H1 (cell line): Measurements from ENCODE around the gene ASIC2.

Experiments
- BACH1 ChIP-seq: IDR thresholded peaks from 2 replicates; pipeline ENCODE4 v1.6.1; 2012; ENCODE audit warnings: low read length, improper control_type of control experiment
- CTCF ChIP-seq, 3 experiments: IDR thresholded peaks; 1 replicate in 2 of 3; 2 replicates in 1 of 3; pipeline versions ENCODE4 v1.5.1 to v1.6.1; 2011; ENCODE audit warnings: low read length in 3 of 3, mild to moderate bottlenecking in 3 of 3, inconsistent platforms in 2 of 3, low read depth in 1 of 3, moderate library complexity in 1 of 3; ENCODE audit not compliant: insufficient read depth in 1 of 3; ENCODE audit errors: control extremely low read depth in 1 of 3
- SP2 ChIP-seq: IDR thresholded peaks from 2 replicates; pipeline ENCODE4 v1.6.1; 2012; ENCODE audit warnings: mild to moderate bottlenecking, low read length, inconsistent platforms
- TEAD4 ChIP-seq: IDR thresholded peaks from 2 replicates; pipeline ENCODE4 v1.6.1; 2012; ENCODE audit warnings: low read depth, low read length, inconsistent platforms, mixed read lengths
- YY1 ChIP-seq: IDR thresholded peaks from 2 replicates; pipeline ENCODE4 v1.6.1; 2011; ENCODE audit warnings: low read depth, mild to moderate bottlenecking, low read length

GRCh38 chr17:33096161-33096560 lies 196.9 kb downstream of the ASIC2 start:
- TF ChIP-seq BACH1 (no peak), CTCF (IDR thresholded peaks at IDR 0.05; ENCODE audit: control extremely low read depth in 1 of 3, insufficient read depth in 1 of 3, low read depth in 1 of 3, low read length in 3 of 3) (no peak), TEAD4 (no peak), SP2 (no peak), YY1 (no peak)
